ENCODE results near the gene KCNA10.

KCNA10 gene

GRCh38 chr1:110476028-110476765 lies 42.8 kb downstream of the KCNA10 start:
- DNase-seq, result no peak

- DNase-seq, result no peak
These were observed 43.5 kb downstream of the KCNA10 start for GRCh38 chr1:110475362-110476027.

GRCh38 chr1:110474444-110474843 lies 44.5 kb downstream of the KCNA10 start:
- no peak for DNase-seq

GRCh38 chr1:110472546-110472945 lies 46.4 kb downstream of the KCNA10 start:
- no peak for DNase-seq

- no peak for DNase-seq
These were observed 47.8 kb downstream of the KCNA10 start for GRCh38 chr1:110471131-110471530.
